Germinal center (tissue), 1 donor: ENCODE results near the gene MAP3K4.

ENCODE experiments used
- DNase-seq: peaks from one replicate; pipeline ENCODE4 v3.0.0; 2012; ENCODE audit warnings: mixed read lengths, low spot score

Gene MAP3K4

DNA sequence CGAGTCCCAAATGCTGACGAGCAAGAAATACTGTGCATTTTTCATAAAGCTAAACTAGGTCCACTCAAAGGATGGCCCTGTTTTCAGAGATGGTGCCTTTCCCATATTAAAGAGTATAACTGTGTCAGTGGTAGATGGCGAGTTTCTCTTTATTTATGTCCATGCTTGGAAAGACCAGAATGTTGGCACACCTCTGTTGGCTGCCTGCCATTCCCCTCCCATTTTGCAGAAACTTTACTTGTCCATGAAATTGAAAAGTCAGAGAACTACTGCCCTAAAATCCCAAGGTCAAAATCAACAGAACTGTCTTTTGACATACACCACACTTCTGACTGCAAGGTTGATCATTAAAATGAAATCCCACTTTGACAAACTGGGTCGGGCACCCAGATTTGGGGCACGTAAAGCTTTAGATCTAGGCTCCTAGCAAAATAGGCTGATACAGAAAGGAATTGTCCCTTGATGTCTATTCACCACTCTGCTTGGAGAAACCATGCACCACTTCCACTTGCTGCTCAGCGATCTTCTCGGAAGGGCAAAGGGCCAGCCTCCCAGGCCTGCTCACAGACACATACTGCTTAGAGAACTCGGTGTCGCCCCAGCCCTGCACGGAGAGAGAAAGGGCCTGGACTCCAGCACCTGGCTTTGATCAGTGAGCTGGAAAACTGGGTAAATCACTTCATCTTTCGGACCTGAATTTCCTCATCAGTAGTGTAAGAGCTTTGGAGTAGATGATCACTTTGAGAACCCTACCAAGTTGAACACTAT is 152.3 kb downstream of the MAP3K4 start:
- no peak for DNase-seq

GRCh38 chr6:161150136-161150535 is 158.6 kb downstream of the MAP3K4 start:
- no peak for DNase-seq

- no peak for DNase-seq
Measured at GRCh38 chr6:161150566-161150965, 159.0 kb downstream of the MAP3K4 start.

DNA sequence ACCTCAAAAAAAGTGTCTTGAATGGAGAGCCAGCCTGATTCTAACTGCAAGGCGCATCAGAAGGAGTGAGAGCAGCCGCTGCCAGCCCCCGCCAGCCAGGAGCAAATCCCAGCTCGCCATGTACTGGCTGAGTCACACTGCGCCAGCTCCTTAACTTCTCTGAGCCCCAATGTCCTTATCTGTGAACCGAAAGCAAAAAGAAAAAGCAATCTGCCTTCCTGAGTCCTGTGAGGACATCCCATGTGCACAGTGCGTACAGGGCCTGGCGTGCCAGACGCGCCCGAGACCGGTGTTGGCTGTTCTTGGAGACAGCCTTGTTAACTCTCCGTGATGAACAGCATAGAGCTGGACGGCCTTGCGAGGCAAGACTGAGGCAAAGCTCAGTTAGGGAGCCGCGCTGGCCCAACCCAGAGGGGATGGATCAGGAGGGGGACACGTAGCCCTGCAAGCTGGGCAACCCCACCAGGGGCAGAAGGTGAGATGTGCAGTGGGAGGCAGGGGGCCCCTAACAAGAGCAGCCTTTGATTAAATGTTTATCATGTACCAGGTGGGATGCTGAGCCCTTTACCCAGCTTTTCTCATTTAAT is 159.6 kb downstream of the MAP3K4 start:
- DNase-seq, result no peak

DNA sequence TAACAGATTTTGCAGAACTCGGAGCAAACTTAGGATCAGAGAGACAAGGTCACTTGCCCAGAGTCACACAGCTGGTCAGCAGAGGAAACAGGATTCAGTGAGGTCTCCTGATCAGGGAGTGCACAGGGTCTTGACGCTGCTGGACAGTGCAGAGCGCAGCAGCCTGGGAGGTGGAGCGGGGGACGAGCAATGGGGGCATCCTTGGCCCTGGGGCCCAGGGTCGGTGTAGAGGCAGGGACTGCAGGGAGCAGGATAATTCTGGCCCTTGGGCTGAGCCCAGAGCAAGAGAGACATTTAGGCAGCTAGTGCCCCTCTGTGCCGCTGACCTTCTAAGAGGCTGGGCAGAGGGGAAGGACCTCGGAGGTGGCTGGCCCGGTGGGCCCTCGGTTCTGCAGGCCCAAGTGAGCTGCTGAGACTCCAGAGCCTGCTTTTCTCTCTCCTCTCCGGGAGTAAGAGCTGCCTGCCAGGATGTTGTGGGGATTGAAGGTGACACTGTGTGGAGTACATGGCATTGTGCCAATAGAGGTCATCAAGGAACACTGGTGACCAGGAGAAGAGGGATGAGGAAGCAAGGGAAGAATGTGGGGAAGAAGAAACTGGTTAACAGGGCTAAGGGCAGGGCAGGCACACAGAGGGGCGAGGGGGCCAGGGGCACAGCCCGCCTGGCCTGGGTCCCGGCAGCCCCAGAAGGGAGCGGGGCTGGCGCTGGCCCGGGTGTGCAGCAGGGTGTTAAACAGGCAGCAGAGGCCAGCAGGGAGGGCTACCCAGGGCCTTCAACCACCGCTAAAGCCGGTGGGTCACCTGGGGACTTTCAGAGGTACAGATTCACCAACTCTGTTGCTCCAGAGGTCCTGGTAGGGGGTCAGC is 160.3 kb downstream of the MAP3K4 start:
- DNase-seq, result no peak

DNA sequence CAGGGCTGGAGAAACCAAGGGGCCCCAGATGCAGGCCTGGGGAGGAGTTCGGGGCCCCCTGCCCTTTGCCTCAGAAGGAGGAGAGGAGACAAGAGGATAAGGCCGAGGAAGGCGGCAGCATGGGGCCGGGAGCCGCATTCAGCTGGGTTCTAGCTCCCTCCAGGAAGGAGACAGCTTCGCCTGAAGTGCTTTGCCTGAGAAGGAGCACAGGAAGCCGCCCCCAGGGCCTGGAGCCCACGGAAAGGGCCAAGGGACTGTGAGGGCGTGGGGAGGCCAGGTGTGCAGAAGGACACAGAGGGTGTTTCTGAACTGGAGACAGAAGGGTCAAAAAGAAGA is 160.9 kb downstream of the MAP3K4 start:
- DNase-seq, result no peak

GRCh38 chr6:161152907-161153662 is 161.5 kb downstream of the MAP3K4 start:
- peak; percentile 34 for DNase-seq

DNA sequence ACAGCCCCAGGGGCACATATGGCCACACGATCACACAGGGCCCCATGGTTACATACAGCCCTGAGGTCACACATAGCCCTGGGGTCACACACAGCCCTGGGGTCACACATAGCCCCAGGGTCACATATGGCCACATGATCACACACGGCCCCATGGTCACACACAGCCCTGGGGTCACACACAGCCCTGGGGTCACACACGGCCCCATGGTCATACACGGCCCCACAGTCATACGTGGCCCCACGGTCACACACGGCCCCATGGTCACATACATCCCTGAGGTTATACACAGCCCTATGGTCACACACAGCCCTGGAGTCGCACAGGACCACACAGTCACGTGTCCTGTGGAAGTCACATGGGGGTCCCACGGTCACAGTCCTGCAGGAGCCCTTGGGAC is 162.2 kb downstream of the MAP3K4 start:
- no peak for DNase-seq

- DNase-seq, result no peak
Measured at GRCh38 chr6:161154796-161155335, 163.3 kb downstream of the MAP3K4 start.

DNA sequence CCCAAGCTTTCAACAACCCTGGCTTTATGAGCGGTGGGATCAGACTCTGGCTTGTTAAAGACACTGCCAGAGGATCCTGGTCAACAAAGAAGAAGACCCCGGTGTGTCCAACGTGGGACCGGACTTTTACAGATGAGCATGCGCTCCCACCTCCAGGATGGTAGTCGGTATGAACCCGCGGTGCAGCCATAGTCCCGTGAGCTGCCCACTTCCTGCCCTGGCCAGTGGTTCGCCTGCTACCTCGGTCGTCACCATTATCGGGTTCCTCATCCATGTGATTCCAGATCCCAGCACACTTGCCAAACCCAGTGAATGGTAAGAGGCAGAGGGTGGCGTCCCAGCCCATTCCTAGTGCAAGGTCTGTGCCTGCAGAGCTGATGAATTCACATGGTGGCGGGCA is 169.6 kb downstream of the MAP3K4 start:
- no peak for DNase-seq

GRCh38 chr6:161161889-161162624 is 170.5 kb downstream of the MAP3K4 start:
- no peak for DNase-seq

- no peak for DNase-seq
Measured at GRCh38 chr6:161162722-161163121, 171.2 kb downstream of the MAP3K4 start.

- no peak for DNase-seq
Measured at GRCh38 chr6:161163466-161164181, 172.1 kb downstream of the MAP3K4 start.

DNA sequence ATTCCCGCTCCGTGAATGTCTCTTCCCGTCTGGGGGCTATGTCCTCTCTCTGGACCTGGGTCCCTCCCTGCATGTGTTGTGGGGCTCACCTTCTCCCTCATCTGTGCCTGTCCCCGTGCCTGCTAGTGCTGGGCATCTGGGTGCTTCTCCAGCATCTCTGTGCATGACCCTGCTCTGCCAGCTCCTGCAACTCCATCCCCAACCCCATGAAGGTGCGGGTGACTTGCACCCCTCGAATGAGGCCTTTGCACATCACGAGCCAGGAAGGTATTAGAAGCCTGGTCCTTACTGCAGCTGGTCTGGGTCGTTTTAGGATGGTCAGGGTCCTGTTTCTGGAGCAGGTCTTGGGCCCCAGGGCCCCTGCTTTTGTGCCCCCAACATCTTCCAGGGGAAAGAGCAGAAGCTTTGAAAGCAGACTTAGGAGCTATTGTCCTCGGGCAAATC is 172.6 kb downstream of the MAP3K4 start:
- no peak for DNase-seq

GRCh38 chr6:161166176-161166575 is 174.6 kb downstream of the MAP3K4 start:
- DNase-seq, result no peak

GRCh38 chr6:161166677-161167076 is 175.1 kb downstream of the MAP3K4 start:
- no peak for DNase-seq
